Stimulated activated CD4-positive, alpha-beta T cell treated with anti-CD3 and anti-CD28 coated beads, Interleukin-1b, Interleukin-23, amount 100 ng/mL, for 1 hour (primary cell): ENCODE results near the gene NMNAT2.
"Not testable (repeated sequence)": the region's sequence is repeated elsewhere in the genome, so short reads cannot be mapped to it uniquely, and the experiment has no call there.

ENCODE experiments used
- DNase-seq, 2 donors: peaks; one replicate each; pipeline ENCODE4 v3.0.0-alpha.2; 2020; ENCODE audit warnings: low read depth in 2 of 2

NMNAT2 gene

GRCh38 chr1:183418696-183419095 lies 516 bp upstream of the NMNAT2 start:
- DNase-seq = no peak

GRCh38 chr1:183416850-183417771 lies 1.1 kb downstream of the NMNAT2 start:
- DNase-seq = no peak

GRCh38 chr1:183414365-183414764 lies 3.8 kb downstream of the NMNAT2 start:
- no peak for DNase-seq

DNA sequence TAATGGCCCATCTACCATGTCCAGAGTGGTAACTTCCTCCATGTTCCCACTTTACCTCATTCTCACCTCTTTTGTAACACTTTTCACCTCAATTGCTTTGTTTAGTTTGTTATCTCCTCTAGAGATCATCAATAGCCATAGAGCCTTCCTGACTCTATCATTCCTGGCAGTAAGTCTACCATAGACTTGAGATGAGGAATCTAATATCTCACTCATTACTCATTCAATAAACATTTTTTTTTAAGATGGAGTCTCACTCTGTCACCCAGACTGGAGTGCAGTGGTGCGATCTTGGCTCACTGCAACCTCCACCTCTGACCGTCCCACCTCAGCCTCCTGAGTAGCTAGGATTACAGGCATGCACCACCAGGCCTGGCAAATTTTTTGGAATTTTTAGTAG lies 7.1 kb downstream of the NMNAT2 start:
- no peak for DNase-seq

GRCh38 chr1:183407961-183408360 lies 10.2 kb downstream of the NMNAT2 start:
- no peak for DNase-seq

- no peak for DNase-seq
Observed at GRCh38 chr1:183407474-183407873, 10.7 kb downstream of the NMNAT2 start.

DNA sequence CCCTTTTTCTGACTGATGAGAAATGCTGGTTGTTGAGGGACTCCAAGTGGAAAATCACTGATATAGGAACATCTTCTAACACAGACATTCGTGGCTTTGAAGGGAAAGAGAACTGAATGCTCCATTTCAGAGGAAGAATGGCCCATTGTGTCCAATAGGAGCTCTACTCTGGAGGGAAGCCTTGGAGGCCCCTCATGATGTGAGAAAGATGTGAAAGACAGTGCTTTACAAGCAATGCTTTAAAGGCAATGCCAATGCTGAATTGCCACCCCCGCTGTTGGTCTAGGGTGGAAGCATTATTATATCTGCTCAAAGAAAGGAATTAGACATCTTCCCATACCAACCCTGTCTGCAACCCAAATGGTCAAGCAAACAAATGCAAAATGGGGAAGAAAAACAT lies 13.7 kb downstream of the NMNAT2 start:
- no peak for DNase-seq

DNA sequence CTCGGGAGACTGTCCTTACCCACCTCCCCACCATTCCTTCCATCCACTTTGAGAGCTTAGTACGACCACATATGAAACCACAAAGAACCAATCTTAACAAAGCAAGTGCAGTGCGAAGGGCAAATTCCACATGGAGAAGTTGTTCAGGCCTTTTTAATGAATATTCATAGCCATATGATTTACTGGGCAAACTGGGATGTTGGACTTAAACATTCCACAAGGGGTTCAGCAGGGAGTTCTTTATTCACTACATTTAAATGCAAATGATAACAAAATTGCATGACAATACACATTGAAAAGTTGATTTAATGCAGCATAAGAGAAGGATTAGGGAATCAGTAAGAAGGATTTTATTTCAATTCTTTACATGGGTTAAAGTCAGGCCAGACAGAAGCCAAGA lies 14.7 kb downstream of the NMNAT2 start:
- no peak for DNase-seq

- not testable (repeated sequence) for DNase-seq
Observed at GRCh38 chr1:183401565-183401964, 16.6 kb downstream of the NMNAT2 start.

- no peak for DNase-seq
Observed at GRCh38 chr1:183394435-183394834, 23.7 kb downstream of the NMNAT2 start.

- no peak for DNase-seq
Observed at GRCh38 chr1:183391863-183392262, 26.3 kb downstream of the NMNAT2 start.

DNA sequence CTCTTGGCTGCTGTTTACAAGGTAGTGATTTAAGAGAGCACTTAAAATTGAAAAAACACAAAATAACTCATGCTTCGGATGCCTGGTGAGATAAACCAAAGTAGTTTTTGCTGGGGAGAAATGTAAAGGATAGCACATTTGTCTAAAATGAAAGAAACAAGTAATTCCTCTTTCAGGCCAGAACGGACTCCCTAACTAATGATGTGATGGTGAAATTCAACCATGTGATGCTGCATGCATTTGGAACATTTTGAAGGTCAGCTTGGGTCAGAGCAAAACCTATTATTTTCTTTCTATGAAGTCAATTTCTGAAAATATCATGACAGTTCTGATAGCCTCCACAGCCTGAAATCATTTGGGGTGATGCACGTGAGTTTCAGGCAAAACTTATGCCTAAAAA lies 27.6 kb downstream of the NMNAT2 start:
- no peak for DNase-seq

DNA sequence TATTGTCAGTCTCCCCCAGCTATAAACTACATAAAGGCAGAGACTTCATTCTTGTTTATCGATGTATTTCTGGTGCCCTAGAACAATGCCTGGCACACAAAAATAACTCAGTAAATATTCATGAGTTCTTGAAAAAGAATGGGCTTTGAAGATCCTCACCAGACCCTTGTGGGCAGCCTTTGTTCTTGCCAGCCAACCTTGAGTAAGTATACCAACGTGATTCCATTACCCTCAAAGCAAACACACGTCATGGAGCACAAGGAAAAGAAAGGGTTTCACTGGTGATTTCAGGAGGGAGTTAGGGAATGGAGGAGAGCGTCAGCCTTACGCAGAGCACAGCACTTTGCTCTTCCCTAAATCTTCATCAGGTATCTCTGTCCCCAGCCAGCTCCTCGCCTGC lies 29.4 kb downstream of the NMNAT2 start:
- DNase-seq = no peak

- DNase-seq = no peak
Observed at GRCh38 chr1:183385340-183386144, 32.6 kb downstream of the NMNAT2 start.

DNA sequence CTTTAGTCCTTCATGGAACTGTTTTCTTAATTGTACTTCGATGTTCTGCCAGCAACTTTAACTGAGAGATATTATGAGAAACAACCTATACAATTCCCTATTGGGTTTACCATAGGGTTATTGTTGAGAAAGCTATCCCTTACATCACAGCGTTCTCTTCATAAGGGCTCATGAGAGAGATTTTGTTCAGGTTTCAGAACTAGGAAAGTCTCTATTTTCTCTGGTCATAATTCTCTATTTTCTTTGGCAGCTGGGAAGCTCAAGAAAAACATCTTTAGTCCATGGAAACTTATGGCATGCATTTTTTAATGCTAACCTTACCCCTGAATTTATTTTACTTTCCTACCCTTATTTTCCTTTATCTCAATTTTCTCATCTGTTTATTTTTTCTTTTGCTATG lies 38.2 kb downstream of the NMNAT2 start:
- DNase-seq = no peak

DNA sequence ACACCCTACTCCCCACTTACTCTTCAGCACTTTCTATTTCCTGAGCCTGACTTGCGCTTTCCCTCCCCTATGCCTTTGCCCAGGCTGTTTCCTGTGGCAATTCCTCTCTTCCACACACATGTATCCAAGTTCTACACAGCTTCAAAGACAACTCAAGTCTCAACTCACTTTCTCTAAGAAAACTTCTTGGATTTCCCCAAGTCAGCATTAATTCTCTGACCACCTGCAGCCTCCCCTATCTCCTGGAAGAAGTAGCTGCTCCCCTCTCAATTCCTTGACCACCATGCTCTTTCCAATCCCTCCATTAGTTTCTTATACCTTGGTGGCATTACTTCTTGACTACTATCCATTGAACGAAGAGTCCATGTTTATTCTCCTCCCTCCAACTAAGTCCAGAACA lies 42.8 kb downstream of the NMNAT2 start:
- no peak for DNase-seq

GRCh38 chr1:183374825-183375224 lies 43.4 kb downstream of the NMNAT2 start:
- no peak for DNase-seq

GRCh38 chr1:183372586-183373230 lies 45.5 kb downstream of the NMNAT2 start:
- no peak for DNase-seq

DNA sequence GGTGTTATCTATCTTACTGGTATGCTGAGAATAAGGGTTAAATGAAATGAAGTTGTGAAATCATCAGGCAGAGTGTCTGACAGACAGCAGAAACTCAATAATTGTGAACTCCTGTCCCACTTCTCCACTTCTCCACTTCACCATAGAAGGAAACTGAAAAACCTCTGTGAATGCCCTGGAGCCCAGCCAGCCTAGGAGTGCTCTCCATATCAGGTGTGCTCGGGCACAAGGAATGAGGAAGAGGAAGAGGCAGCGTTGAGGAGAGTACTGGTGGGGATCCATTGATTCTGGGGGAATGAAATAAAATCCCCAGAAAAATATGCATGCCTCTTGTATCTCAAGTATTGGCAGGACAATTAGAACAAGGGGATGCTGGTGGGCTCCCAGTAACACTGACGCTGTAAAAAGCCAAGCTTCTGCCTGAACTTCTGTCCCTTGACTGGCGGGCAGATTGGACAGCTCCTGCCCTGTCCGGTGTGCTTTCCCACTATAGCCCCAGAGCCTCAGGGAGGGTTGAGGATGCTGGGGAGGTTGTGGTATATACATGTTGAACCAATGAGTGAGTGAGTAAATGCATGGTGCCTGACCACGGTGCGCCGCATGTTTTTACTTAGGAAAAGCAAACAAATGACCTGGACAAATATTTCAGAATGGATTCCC lies 47.7 kb downstream of the NMNAT2 start:
- no peak for DNase-seq

- DNase-seq = no peak
Observed at GRCh38 chr1:183368213-183369108, 49.7 kb downstream of the NMNAT2 start.

- no peak for DNase-seq
Observed at GRCh38 chr1:183366116-183366515, 52.1 kb downstream of the NMNAT2 start.
